ENCODE results near the gene NPR2.
A peak's percentile ranks its signal among the peaks of the same experiment; 100 is the strongest.

The NPR2 gene

GRCh38 chr9:35791297-35791921 lies at the start of gene NPR2:
TSS of gene NPR2 (plus strand) at chr9:35791591. CDS start at chr9:35792409, 818 bp downstream.
- peak within 1 kb of the TSS; percentile 54 for H3K4me3 ChIP-seq (ENCODE audit: low read length)
- no peak for TF ChIP-seq CTCF (conservative IDR thresholded peaks at IDR 0.05; ENCODE audit: low read depth, low read length)
- DNase-seq (ENCODE audit: low read depth): no peak

- no peak for TF ChIP-seq CTCF (conservative IDR thresholded peaks at IDR 0.05; ENCODE audit: low read depth, low read length)
Measured at GRCh38 chr9:35741740-35742139, 49.7 kb upstream of the NPR2 start.

GRCh38 chr9:35743452-35743851 lies 47.9 kb upstream of the NPR2 start:
- no peak overlapping the region for H3K4me3 ChIP-seq (ENCODE audit: low read length)
- TF ChIP-seq CTCF (conservative IDR thresholded peaks at IDR 0.05; ENCODE audit: low read depth, low read length): no peak
- no peak for DNase-seq (ENCODE audit: low read depth)

More at GRCh38 chr9:35741740-35742139, 49.7 kb upstream of the NPR2 start:
- no peak overlapping the region for H3K4me3 ChIP-seq (ENCODE audit: low read length)
- DNase-seq (ENCODE audit: low read depth): no peak

GRCh38 chr9:35743880-35744518 lies 47.4 kb upstream of the NPR2 start:
- H3K4me3 ChIP-seq (ENCODE audit: low read length): no peak overlapping the region
- TF ChIP-seq CTCF (conservative IDR thresholded peaks at IDR 0.05; ENCODE audit: low read depth, low read length): no peak

GRCh38 chr9:35745569-35745968 lies 45.8 kb upstream of the NPR2 start:
- H3K4me3 ChIP-seq (ENCODE audit: low read length): peak overlapping the region; percentile 97
- no peak for DNase-seq (ENCODE audit: low read depth)
- no peak for TF ChIP-seq CTCF (conservative IDR thresholded peaks at IDR 0.05; ENCODE audit: low read depth, low read length)

More at GRCh38 chr9:35743880-35744518, 47.4 kb upstream of the NPR2 start:
- DNase-seq (ENCODE audit: low read depth): no peak

- no peak for TF ChIP-seq CTCF (conservative IDR thresholded peaks at IDR 0.05; ENCODE audit: low read depth, low read length)
- no peak for DNase-seq (ENCODE audit: low read depth)
- peak overlapping the region; percentile 97 for H3K4me3 ChIP-seq (ENCODE audit: low read length)
Measured at GRCh38 chr9:35746583-35746982, 44.8 kb upstream of the NPR2 start.

Data from retinal pigment epithelial cell (primary cell).